Measurements from ENCODE around the gene FFAR3.

DNA sequence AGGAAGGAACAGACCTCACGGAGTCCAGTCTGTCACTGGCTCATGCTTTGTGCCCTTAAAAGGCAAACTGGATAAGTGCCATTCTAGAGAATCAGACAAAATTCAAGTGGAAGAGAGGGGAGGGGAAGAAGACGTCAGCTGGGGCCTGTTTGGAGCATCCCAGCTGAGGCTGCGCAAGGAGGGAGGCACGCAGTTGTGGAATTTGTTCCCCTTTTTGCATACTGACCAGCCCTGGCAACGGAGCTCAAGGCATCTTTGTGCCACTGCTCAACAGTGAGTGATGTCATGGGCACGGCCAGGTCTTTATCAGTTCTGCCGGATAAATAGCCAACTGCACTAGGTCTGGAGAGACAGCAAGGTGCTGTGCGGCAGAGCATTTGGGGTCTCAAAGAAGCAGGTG lies 12.5 kb downstream of the FFAR3 start, which contains the start of gene GPR42:
- TF ChIP-seq EZH2 (IDR thresholded peaks at IDR 0.05) (no peak), POLR2AphosphoS5 (IDR thresholded peaks at IDR 0.05; ENCODE audit: borderline replicate concordance, low read depth, low read length) (no peak), FOXP2 (optimal IDR thresholded peaks at IDR 0.05; ENCODE audit: control extremely low read depth, extremely low read length, insufficient read depth) (no peak)

All from SK-N-MC (cell line).